Fibroblast of mammary gland (primary cell): ENCODE results near the gene PPP6R1.

Experiments used
- DNase-seq: peaks from one replicate; pipeline ENCODE4 v3.0.0-alpha.2; 2010; ENCODE audit warnings: low read depth
- H3K4me3 ChIP-seq: 2 replicates; pipeline ENCODE4 v1.5.1; 2011; ENCODE audit warnings: low read depth, mild to moderate bottlenecking, low read length, moderate library complexity; ENCODE audit not compliant: control insufficient read depth
- CTCF ChIP-seq: conservative IDR thresholded peaks from 2 replicates; pipeline ENCODE4 v1.5.1; 2011; ENCODE audit warnings: low read depth, low read length, inconsistent platforms; ENCODE audit not compliant: control insufficient read depth, insufficient read depth

The PPP6R1 gene

GRCh38 chr19:55297267-55297666 lies 38.5 kb upstream of the PPP6R1 start:
- no peak overlapping the region for H3K4me3 ChIP-seq
- TF ChIP-seq CTCF: no peak
- no peak for DNase-seq

GRCh38 chr19:55289117-55289796 lies 30.4 kb upstream of the PPP6R1 start:
- no peak for TF ChIP-seq CTCF
- H3K4me3 ChIP-seq: no peak overlapping the region
- peak; percentile 46 for DNase-seq

GRCh38 chr19:55287361-55288079 lies 28.7 kb upstream of the PPP6R1 start:
- DNase-seq: no peak
- no peak overlapping the region for H3K4me3 ChIP-seq
- TF ChIP-seq CTCF: no peak

- H3K4me3 ChIP-seq: no peak overlapping the region
- DNase-seq: no peak
Measured at GRCh38 chr19:55285229-55285890, 26.5 kb upstream of the PPP6R1 start.

GRCh38 chr19:55284405-55285058 lies 25.7 kb upstream of the PPP6R1 start:
- peak overlapping the region; percentile 21 for H3K4me3 ChIP-seq
- TF ChIP-seq CTCF: no peak
- no peak for DNase-seq

More at GRCh38 chr19:55285229-55285890, 26.5 kb upstream of the PPP6R1 start:
- TF ChIP-seq CTCF: no peak

GRCh38 chr19:55283548-55284377 lies 24.9 kb upstream of the PPP6R1 start, which contains the start of gene BRSK1:
Gene BRSK1 (plus strand): TSS chr19:55283997. CDS start chr19:55284443, 446 bp downstream.
- peak; percentile 38 for DNase-seq
- H3K4me3 ChIP-seq: peak within 1 kb of the TSS; percentile 21
- no peak for TF ChIP-seq CTCF
